ENCODE measurements around the gene RUNX2. TPM values are rescaled to one million over a fixed set of nuclear protein-coding genes. Genes with fewer than 3 reads are reported as not detected.

The RUNX2 gene
- total RNA-seq, 1 donor from 2014 or later, result 6.3 TPM

- DNase-seq (ENCODE audit: low spot score), result peak; percentile 45
These were observed 154.9 kb downstream of the RUNX2 start for GRCh38 chr6:45483021-45483420.

GRCh38 chr6:45483501-45483900, 155.4 kb downstream of the RUNX2 start:
- no peak for DNase-seq (ENCODE audit: low spot score)

DNA sequence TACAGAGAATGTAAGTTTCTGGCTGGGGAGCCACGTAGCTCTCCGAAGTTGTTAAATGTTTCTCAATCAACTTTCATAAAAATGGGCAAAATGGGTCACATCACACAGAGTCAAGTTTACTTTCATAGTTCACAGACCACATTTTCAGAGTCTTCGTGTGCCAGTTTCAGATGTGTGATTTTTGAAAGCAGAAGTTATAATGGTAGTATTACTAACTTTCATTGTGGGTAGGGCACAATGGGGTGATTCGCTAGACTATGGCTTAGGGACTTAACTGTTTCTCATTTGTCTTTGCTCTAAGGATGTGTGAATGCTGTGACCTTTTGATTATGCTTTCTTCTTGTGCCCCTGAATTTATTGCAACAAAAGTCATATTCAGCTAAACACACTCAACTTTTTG, 158.6 kb downstream of the RUNX2 start:
- DNase-seq (ENCODE audit: low spot score), result no peak

- no peak for DNase-seq (ENCODE audit: low spot score)
These were observed 159.5 kb downstream of the RUNX2 start for GRCh38 chr6:45487645-45488044.

DNA sequence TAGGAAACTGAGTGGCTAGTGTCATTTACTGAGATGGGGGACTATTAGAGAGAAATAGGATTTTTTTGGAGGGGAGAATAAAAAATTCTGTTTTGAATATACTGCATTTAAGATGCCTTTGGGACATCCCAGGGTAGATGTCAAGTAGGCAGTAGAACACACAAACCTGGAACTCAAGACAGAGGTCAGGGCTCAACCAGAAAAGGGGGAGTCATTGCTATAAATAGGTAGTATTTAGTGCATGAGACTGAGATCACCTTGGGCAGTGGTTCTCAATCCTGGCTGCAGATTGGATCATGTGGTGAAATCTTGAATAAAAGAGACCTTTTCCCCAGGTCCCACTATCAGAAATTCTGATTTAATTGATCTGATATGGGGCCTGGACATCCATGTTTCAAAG, 160.1 kb downstream of the RUNX2 start:
- no peak for DNase-seq (ENCODE audit: low spot score)

- no peak for DNase-seq (ENCODE audit: low spot score)
These were observed 160.8 kb downstream of the RUNX2 start for GRCh38 chr6:45488889-45489288.

GRCh38 chr6:45491048-45491735, 163.1 kb downstream of the RUNX2 start:
- DNase-seq (ENCODE audit: low spot score), result no peak

DNA sequence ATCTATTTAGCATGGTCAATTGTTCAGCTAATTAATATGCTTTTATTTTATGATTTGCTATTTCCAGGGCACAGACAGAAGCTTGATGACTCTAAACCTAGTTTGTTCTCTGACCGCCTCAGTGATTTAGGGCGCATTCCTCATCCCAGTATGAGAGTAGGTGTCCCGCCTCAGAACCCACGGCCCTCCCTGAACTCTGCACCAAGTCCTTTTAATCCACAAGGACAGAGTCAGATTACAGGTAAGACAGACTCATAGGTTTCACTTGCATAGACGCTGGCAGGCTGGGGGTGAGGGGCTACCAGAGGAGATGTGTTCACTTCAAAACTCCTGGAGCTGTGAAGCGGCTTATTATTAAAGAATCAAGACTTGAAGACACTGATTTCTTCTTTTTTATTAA, 163.7 kb downstream of the RUNX2 start:
- no peak for DNase-seq (ENCODE audit: low spot score)

GRCh38 chr6:45493761-45494160, 165.6 kb downstream of the RUNX2 start:
- DNase-seq (ENCODE audit: low spot score), result no peak

GRCh38 chr6:45494416-45495135, 166.4 kb downstream of the RUNX2 start:
- DNase-seq (ENCODE audit: low spot score), result no peak

- DNase-seq (ENCODE audit: low spot score), result no peak
These were observed 167.4 kb downstream of the RUNX2 start for GRCh38 chr6:45495429-45496084.

DNA sequence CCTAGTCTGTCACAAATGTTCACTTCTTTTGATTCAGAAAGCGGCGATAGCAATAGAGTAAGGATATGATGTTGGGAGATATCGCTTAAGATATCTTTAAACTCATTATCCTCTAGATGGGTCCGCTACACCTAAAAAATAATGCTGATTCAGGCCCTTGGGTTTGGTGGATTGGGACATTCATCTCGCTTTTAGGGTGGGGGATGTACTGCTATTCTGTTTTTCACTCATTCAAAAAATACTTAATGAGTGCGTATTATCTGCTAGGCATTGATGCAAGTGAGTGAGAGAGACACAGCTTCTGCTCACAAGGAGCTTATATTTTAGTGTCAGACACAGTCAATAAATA, 167.9 kb downstream of the RUNX2 start:
- no peak for DNase-seq (ENCODE audit: low spot score)

GRCh38 chr6:45498591-45498990, 170.5 kb downstream of the RUNX2 start:
- DNase-seq (ENCODE audit: low spot score), result no peak

DNA sequence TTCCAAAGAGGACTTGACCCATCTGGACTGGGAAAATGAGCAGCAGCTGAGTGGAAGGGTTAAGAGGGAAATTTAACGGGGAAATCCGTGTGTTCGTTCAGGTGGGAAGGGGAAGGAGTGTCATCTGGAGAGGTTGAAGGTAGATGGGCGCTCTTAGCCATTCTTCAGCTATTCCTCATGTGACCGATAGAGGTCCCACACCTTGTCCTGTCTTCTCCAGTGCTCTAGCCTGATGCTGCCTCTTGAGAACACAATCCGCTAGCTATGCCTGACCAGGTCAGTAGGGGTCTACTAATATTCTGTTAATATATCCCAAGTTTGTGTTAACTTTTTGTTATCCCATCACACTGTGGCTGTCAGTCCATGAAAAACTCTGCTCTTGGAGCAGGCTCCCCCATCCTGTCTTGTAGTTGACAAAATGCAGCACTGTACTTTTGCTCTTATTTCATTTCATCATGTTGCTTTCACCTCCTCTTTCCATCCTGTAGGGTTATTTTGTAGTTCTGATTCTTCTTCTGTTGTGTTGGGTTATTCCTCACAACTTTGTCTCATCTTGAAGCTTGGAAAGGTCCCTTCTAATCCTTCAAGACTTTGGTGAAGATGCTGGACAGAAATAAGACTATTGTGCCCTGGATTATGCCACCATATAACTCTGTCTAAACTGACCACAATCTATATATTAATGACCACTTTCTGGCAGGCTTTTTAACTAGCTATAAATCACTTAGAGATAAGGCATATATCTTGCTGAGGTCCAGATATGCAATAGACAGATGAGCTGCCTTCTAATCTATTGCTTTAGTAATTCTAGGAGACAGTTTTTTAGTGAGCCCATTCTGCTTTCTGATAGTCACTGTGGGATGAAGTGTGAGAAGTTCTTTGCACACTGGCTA, 173.0 kb downstream of the RUNX2 start:
- DNase-seq (ENCODE audit: low spot score), result no peak

DNA sequence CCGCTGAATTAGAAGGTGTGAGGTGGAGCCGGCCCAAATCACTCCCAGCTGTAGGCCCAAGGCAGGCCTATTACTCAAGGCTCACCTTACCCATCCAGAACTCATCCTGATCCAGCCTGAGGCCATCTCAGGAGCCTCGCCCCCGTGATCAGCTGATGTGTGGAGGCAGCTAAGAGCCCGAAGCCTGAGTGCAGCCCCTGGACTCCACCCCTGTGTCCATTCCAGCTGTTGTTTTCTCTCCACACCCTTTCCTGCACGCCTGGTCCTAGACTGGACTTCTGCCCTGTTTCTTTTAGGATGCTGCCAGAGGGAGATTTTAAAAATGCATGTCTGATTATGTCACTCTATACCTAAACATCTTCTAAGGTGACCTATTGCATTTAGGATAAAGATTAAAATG, 174.3 kb downstream of the RUNX2 start:
- no peak for DNase-seq (ENCODE audit: low spot score)

DNA sequence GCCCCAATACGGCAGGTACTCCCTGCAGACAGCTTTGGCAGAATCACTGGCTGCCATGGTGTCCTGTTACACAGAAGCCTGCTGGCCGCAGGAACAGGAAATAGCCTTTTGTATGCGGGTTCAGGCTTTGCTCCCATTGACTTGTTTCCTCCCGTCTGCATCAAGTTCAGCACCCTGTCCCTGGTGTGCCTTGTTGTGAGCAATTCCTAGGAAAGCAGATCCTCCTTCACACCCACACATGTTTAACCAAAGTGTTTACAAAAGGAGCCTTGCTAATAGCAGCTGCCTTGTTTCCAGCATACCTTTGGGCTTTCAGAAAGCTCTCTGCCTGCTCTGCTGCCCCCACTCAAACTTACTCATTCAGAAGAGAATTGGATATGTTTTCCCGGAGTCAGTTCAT, 176.8 kb downstream of the RUNX2 start:
- DNase-seq (ENCODE audit: low spot score), result no peak

DNA sequence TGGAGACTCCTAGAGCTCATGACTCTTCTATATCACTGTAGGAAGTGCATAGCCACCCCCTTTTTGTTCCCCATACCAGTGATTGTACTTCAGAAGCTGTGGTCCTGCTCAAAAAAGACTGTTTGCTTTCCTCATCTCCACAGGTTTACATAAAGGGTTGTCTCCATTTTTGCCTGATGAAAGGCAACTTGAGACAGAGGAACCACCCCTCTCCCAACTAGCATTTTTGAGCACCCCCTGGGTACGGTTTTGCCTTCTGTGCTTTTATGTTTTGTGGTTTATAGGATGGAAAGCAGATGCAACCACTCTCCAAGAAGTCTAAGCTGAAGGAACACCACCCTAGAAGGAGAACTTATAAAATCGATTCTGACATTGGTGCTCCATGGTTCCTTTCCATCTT, 177.3 kb downstream of the RUNX2 start:
- DNase-seq (ENCODE audit: low spot score), result no peak

DNA sequence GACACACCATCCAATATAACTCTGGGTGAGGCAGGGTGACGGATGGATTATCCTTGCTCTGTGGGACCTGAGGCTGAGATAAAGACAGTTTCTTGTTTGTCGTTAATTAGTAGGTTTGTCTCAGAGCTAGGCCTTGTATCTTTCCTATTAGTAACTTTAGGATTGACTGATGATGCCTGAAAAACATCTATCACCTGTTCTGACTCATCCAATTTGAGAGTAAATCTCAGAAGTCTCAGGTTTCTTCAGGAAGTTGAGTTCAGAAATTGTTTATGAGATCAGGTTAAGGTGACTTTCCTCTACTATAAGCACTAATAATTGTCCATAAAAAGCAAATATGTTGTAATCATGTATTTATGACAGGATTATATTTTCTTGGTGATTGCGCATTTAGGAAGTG, 179.1 kb downstream of the RUNX2 start:
- no peak for DNase-seq (ENCODE audit: low spot score)

DNA sequence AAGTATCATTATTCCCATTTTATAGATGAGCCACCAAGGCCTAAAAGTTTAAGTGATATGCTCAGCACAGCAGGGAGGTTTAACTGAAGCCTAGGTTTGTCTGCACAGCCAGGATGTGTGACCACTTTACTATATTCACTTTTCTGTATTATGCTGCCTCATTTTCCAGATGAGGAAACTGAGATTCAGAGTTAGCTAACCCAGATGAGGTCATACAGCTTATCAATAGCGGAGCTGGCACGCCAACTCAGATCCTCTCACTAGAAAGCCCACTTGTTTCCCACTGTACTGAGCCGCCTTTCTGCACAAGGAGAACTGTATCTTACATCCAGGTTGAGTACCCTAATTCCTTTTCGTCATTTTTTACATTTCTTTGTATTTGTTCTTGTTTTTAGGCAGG, 181.3 kb downstream of the RUNX2 start:
- DNase-seq (ENCODE audit: low spot score), result no peak

GRCh38 chr6:45512717-45513116, 184.6 kb downstream of the RUNX2 start:
- DNase-seq (ENCODE audit: low spot score), result no peak

GRCh38 chr6:45513213-45513618, 185.1 kb downstream of the RUNX2 start:
- no peak for DNase-seq (ENCODE audit: low spot score)

GRCh38 chr6:45513843-45514242, 185.7 kb downstream of the RUNX2 start:
- DNase-seq (ENCODE audit: low spot score), result no peak

Measured in umbilical cord (tissue), 2 donors.